AG04450 (cell line): ENCODE measurements around the gene ZRSR2. TPM values are rescaled to one million over a fixed set of nuclear protein-coding genes. Genes with fewer than 3 reads are reported as not detected.
A peak's percentile ranks its signal among the peaks of the same experiment; 100 is the strongest.

Source experiments
- CTCF ChIA-PET: fragments of 300-600, 350-600 bp; formaldehyde crosslinking; extraction: SDS; loops from one replicate; lab custom pipeline; 2022; ENCODE audit warnings: antibody characterized with exemption, inconsistent platforms; lab: Charles Lee
- POLR2A ChIA-PET: fragments of 350-600 bp; formaldehyde crosslinking; extraction: SDS; loops from one replicate; lab custom pipeline; 2021; ENCODE audit warnings: antibody characterized with exemption, inconsistent platforms; lab: Yijun Ruan, JAX
- DNase-seq: peaks from one replicate; pipeline ENCODE4 v3.0.0-alpha.2; 2011; ENCODE audit warnings: low read depth, low spot score
- H3K27ac ChIP-seq: one replicate; pipeline ENCODE4 v1.5.1; 2012; ENCODE audit warnings: low read depth, low read length, control low read depth
- H3K27me3 ChIP-seq: one replicate; pipeline ENCODE4 v1.6.0; 2012; ENCODE audit warnings: low read length; ENCODE audit not compliant: control insufficient read depth, insufficient read depth
- H3K4me3 ChIP-seq: 2 replicates; pipeline ENCODE4 v1.5.1; 2011; ENCODE audit warnings: mild to moderate bottlenecking, low read depth, low read length, control low read depth
- H3K9me3 ChIP-seq: 2 replicates; pipeline ENCODE4 v1.5.1; 2012; ENCODE audit warnings: low read length; ENCODE audit not compliant: control insufficient read depth, insufficient read depth
- polyA plus RNA-seq: library from polyadenylated mRNA; depleted of rRNA; stranded (reverse); fragments of >200 nt; gene quantifications from 2 replicates; pipeline ENCODE4 v1.2.3, GENCODE V29; 2011
- TF ChIP-seq, protein P1 (sequence below): IDR thresholded peaks from 2 replicates; pipeline ENCODE4 v1.5.1; 2011; ENCODE audit warnings: low read depth, low read length, control low read depth, inconsistent platforms

Gene ZRSR2
- polyA plus RNA-seq, 1 experiment = 7.7 TPM

DNA sequence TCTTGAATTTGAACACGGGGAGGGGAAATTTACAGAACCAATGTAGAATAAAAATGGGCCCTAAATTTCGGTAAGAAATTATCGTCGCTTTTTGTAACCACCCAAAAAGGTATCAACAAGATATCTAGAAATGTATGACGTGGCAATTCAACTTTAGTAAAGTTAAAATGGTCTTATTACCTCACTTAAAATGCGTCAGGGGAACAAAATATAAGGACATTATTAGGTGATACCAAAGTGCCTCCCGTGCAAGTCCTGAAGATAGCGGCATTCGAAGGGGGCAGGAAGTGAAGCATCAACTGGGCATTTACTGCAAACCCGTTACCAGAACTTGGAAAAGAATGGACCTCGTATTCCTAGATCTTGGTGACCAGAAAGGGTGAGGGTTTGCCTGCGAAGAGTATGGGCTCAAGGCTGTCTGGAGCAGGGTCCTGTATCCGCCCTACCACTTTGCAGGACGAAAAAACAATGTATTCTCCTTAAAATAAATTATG lies 63.3 kb downstream of the ZRSR2 start:
- H3K27me3 ChIP-seq = no peaks in the 10 kb centered on the region
- DNase-seq = no peak
- H3K27ac ChIP-seq = no peak overlapping the region
- peak overlapping the region; percentile 68 for H3K4me3 ChIP-seq
- H3K9me3 ChIP-seq = no peaks in the 10 kb centered on the region
- CTCF ChIA-PET = no interaction called here
- TF ChIP-seq, protein P1, sequence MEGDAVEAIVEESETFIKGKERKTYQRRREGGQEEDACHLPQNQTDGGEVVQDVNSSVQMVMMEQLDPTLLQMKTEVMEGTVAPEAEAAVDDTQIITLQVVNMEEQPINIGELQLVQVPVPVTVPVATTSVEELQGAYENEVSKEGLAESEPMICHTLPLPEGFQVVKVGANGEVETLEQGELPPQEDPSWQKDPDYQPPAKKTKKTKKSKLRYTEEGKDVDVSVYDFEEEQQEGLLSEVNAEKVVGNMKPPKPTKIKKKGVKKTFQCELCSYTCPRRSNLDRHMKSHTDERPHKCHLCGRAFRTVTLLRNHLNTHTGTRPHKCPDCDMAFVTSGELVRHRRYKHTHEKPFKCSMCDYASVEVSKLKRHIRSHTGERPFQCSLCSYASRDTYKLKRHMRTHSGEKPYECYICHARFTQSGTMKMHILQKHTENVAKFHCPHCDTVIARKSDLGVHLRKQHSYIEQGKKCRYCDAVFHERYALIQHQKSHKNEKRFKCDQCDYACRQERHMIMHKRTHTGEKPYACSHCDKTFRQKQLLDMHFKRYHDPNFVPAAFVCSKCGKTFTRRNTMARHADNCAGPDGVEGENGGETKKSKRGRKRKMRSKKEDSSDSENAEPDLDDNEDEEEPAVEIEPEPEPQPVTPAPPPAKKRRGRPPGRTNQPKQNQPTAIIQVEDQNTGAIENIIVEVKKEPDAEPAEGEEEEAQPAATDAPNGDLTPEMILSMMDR = no peak
- POLR2A ChIA-PET = no interaction called here

DNA sequence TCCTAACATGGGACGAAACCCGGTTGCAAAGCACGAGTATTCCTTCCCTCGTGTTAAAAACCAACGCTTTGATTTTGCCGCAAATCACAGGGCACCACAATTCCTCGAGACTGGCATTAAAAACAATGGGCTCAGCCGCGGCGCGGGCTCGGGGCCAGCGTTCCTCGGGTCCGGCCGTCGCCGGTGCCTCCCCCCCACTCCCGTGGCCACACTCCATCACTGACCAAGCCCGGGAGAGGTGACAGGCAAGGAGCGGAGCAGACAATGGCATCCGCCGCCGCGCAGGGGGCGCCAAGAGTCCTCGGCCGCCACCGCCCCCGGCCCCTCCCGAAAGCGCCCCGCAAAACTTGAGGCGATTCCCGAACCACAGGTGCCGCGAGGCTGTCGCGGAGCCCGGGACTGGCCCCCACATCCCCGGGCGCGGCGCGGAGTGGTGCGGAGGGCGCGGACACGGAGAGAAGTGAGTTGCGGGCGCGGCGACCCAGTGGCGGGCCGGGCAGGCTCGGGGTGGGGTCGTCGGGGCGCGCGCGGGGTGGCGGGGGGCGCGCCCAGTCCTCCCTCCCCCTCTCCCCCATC lies 63.9 kb downstream of the ZRSR2 start:
- CTCF ChIA-PET = no interaction called here
- H3K4me3 ChIP-seq = peak overlapping the region; percentile 68
- TF ChIP-seq, protein P1 = no peak
- H3K27me3 ChIP-seq = no peaks in the 10 kb centered on the region
- no peak overlapping the region for H3K27ac ChIP-seq
- no peak for DNase-seq
- H3K9me3 ChIP-seq = no peaks in the 10 kb centered on the region
- POLR2A ChIA-PET = interaction anchor here (0.9 kb wide), 1 partner anchor 865 kb away, joined by 3 read pairs; the partner anchor contains the start of gene SYAP1

DNA sequence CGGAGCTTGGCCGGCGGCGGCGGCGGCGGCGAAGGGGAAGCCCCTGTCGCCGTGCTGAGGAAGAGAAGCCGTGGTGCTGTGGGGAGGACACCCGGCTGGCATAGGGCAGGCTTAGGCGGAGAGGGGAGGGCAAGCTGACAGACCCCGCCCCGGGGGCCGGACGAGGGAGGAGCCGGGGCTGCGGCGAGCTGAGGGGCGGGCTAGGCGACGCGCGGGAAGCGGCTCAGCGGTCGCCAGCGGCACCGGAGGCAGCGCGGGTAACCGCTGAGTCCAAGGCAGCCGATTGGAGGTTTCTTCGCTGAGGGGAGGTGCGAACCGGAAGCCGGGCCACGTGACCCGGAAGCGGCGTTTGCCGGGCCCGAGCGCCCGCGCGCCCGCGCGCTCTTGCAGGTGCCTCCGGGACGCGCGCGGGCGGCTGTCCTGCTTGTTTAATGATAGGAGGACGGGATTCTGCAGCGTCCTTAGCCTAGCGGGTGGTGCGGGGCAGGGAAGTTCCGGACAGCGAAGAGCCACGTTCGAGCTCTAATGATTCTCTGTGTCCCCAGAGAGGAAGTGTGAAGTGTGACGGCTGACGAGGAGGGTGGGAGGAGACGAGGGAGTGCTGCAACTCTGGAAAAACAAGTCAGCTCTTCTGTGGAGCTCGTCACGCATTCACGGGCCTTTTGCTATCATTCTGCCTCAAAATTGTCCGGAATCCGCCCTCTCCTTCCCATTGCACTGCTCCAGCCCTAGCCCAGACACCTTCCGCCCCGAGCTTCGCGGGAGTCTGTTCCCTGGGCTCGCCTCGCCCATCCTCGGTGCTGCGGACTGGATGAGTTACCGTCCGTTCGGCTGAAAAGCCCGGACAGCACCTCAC lies 64.7 kb downstream of the ZRSR2 start, which contains the start of gene AP1S2:
Gene AP1S2, minus strand, starts transcription at position 102 of the 856 bp plus-strand sequence. CDS start 2,289 bp downstream, outside the sequence.
- TF ChIP-seq, protein P1 = no peak
- POLR2A ChIA-PET = interaction anchor here (0.9 kb wide), 1 partner anchor 864 kb away, joined by 3 read pairs; the partner anchor contains the start of gene SYAP1
- CTCF ChIA-PET = interaction anchor here (1.4 kb wide), 1 partner anchor 582 kb away, joined by 6 read pairs; no protein-coding TSS in a partner anchor
- peak within 1 kb of the TSS; percentile 75 for H3K4me3 ChIP-seq
- peak; percentile 66 for DNase-seq
- H3K27ac ChIP-seq = peak within 1 kb of the TSS; percentile 21
- no peaks in the 10 kb centered on the region for H3K27me3 ChIP-seq
- no peaks in the 10 kb centered on the region for H3K9me3 ChIP-seq

DNA sequence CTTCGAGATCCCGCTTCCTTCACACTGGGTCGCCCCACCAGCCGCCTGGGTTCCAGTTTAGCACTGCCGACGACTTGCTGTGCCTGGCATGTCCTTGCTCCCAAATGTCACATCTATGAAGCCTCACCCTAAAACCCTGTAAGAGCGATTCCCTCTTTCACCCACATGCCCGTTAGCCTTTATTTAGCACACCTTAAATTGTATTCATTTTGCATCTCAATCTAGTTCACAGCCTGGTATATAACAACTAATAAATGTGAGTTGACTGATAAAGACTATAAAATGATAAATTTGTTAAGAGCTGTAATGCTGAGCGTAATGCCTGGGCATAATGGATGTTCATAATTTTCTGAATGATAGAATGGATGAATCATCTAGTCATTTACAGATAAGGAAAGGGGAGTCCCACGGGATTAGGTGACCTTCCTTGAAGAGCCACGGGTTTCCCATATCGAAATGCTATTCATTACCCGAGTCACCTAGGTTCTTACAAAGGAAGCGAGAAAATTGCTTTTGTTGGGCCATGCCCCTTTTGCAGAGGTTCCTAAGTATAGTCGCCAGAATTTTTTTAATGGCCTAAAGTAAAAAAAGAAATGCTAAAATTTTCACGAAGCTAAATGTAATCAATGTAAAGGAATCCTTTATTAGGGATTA lies 65.4 kb downstream of the ZRSR2 start:
- peak overlapping the region; percentile 21 for H3K27ac ChIP-seq
- TF ChIP-seq, protein P1 = no peak
- H3K27me3 ChIP-seq = no peaks in the 10 kb centered on the region
- POLR2A ChIA-PET = no interaction called here
- DNase-seq = no peak
- CTCF ChIA-PET = interaction anchor here (1.1 to 1.4 kb wide), 2 partner anchors 76 to 581 kb away, joined by 3 to 6 read pairs; no protein-coding TSS in a partner anchor
- H3K4me3 ChIP-seq = peak overlapping the region; percentile 75
- H3K9me3 ChIP-seq = no peaks in the 10 kb centered on the region
